22Rv1 (cell line): ENCODE data around the gene STAC.

Experiments
- ZFX ChIP-seq: fragments of 450-650 bp; IDR thresholded peaks from 2 replicates; pipeline ENCODE4 v1.6.1; 2017; ENCODE audit warnings: antibody characterized with exemption, borderline replicate concordance
- TF ChIP-seq, protein P1 (sequence below): fragments of 450-650 bp; IDR thresholded peaks from 2 replicates; pipeline ENCODE4 v1.5.1; 2017; ENCODE audit warnings: mild to moderate bottlenecking

DNA sequence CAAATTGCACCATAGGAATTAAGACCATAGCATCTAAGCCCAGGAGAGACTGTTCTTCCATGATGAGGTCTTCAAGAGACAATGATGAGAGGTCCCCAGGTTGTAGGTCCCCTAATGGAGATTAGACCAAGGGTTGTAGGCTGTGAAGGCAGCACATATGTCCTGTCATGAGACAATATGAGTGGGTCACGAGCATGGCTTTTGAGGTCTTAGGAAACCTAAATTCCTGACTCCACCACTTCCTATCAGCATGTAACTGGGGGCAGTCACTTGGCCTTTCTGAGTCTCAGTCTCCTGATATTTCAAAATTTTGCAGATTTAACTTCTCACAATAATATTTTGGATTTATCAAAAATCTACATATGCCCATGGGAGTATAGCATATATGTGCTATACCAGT, 31.3 kb downstream of the STAC start:
- TF ChIP-seq, protein P1, sequence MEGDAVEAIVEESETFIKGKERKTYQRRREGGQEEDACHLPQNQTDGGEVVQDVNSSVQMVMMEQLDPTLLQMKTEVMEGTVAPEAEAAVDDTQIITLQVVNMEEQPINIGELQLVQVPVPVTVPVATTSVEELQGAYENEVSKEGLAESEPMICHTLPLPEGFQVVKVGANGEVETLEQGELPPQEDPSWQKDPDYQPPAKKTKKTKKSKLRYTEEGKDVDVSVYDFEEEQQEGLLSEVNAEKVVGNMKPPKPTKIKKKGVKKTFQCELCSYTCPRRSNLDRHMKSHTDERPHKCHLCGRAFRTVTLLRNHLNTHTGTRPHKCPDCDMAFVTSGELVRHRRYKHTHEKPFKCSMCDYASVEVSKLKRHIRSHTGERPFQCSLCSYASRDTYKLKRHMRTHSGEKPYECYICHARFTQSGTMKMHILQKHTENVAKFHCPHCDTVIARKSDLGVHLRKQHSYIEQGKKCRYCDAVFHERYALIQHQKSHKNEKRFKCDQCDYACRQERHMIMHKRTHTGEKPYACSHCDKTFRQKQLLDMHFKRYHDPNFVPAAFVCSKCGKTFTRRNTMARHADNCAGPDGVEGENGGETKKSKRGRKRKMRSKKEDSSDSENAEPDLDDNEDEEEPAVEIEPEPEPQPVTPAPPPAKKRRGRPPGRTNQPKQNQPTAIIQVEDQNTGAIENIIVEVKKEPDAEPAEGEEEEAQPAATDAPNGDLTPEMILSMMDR: no peak
- TF ChIP-seq ZFX: no peak
